B cell (primary cell): ENCODE results near the gene PCDH9. TPM values are rescaled to one million over a fixed set of nuclear protein-coding genes. Genes with fewer than 3 reads are reported as not detected.

Experiments
- ATAC-seq: fragments of 200-7000 bp; cut with Tn5 transposase; one replicate; pipeline ENCODE4 v1.10.0; 2021; ENCODE audit warnings: low read depth, mild to moderate bottlenecking, moderate number of reproducible peaks, moderate library complexity
- CTCF ChIA-PET: fragments of 350-600 bp; sonication (Branson Sonifier 250); formaldehyde crosslinking; loops from one replicate; lab custom pipeline; 2021; ENCODE audit warnings: antibody characterized with exemption, inconsistent platforms; lab: Charles Lee
- POLR2A ChIA-PET: fragments of 350-600 bp; sonication (Branson Sonifier 250); formaldehyde crosslinking; loops from one replicate; lab custom pipeline; 2021; ENCODE audit warnings: antibody characterized with exemption; lab: Charles Lee
- DNase-seq: peaks from one replicate; pipeline ENCODE4 v3.0.0; 2013
- H2AFZ ChIP-seq: 2 replicates; pipeline ENCODE4 v1.6.1; 2012; ENCODE audit warnings: mild to moderate bottlenecking, low read depth, low read length; ENCODE audit not compliant: insufficient read depth, poor library complexity, severe bottlenecking
- H3K27ac ChIP-seq, 2 donors: 1 replicate in 1 of 2; 2 replicates in 1 of 2; pipeline ENCODE4 v1.5.1; 2012 to 2013; ENCODE audit warnings: low read length in 2 of 2, mild to moderate bottlenecking in 2 of 2, moderate library complexity in 1 of 2
- H3K27me3 ChIP-seq, 4 experiments: fragments of 200-600 bp in 1 of 4; sonication (generic) in 1 of 4; replicated peaks in 1 of 4; 1 replicate in 2 of 4; 2 replicates in 2 of 4; pipeline versions ENCODE4 v1.6.1 to v1.7.0; 2013 to 2016; ENCODE audit warnings: low read length in 3 of 4, mild to moderate bottlenecking in 2 of 4, mixed read lengths in 1 of 4, moderate library complexity in 1 of 4; ENCODE audit not compliant: insufficient read depth in 4 of 4, control insufficient read depth in 3 of 4; ENCODE audit errors: control extremely low read depth in 1 of 4
- H3K36me3 ChIP-seq, 2 experiments: replicated peaks in 1 of 2; 1 replicate in 1 of 2; 2 replicates in 1 of 2; pipeline versions ENCODE4 v1.6.1 to v1.7.1; 2013; ENCODE audit warnings: low read length in 1 of 2; ENCODE audit not compliant: insufficient read depth in 2 of 2, control insufficient read depth in 1 of 2; ENCODE audit errors: control extremely low read depth in 1 of 2, extremely low read depth in 1 of 2
- H3K4me1 ChIP-seq, 2 donors: fragments of 200-600 bp in 1 of 2; sonication (generic) in 1 of 2; 1 replicate in 1 of 2; 2 replicates in 1 of 2; pipeline versions ENCODE4 v1.5.1 to v1.6.1; 2013 to 2017; ENCODE audit warnings: low read length in 2 of 2; ENCODE audit not compliant: control insufficient read depth in 2 of 2, insufficient read depth in 2 of 2
- H3K4me2 ChIP-seq: replicated peaks from 2 replicates; pipeline ENCODE3; 2012; ENCODE audit warnings: mild to moderate bottlenecking, low read depth, low read length; ENCODE audit not compliant: poor library complexity, severe bottlenecking
- H3K4me3 ChIP-seq, 5 experiments: fragments of 200-600 bp in 1 of 5; sonication (generic) in 1 of 5; 1 replicate in 3 of 5; 2 replicates in 2 of 5; pipeline versions ENCODE4 v1.5.1 to v1.7.0; 2011 to 2016; ENCODE audit warnings: low read length in 4 of 5, mild to moderate bottlenecking in 4 of 5, low read depth in 2 of 5, control low read depth in 1 of 5, moderate library complexity in 1 of 5; ENCODE audit not compliant: insufficient read depth in 1 of 5; ENCODE audit errors: control extremely low read depth in 1 of 5, extremely low read depth in 1 of 5
- H3K79me2 ChIP-seq: fragments of 200-600 bp; sonication (generic); one replicate; pipeline ENCODE4 v1.6.0; 2016; ENCODE audit warnings: low read length; ENCODE audit not compliant: control insufficient read depth, insufficient read depth
- H3K9ac ChIP-seq: fragments of 200-600 bp; sonication (generic); 2 replicates; pipeline ENCODE4 v1.6.1; 2017; ENCODE audit warnings: mild to moderate bottlenecking, low read length, moderate library complexity
- H3K9me3 ChIP-seq, 3 donors: one replicate each; pipeline versions ENCODE4 v1.6.1 to v1.7.1; 2013; ENCODE audit warnings: low read length in 2 of 3; ENCODE audit not compliant: control insufficient read depth in 2 of 3, insufficient read depth in 1 of 3; ENCODE audit errors: control extremely low read depth in 1 of 3
- H4K20me1 ChIP-seq: 2 replicates; pipeline ENCODE4 v1.6.0; 2012; ENCODE audit warnings: mild to moderate bottlenecking, low read length; ENCODE audit not compliant: insufficient read depth, control insufficient read depth, poor library complexity, severe bottlenecking
- H3K27ac Mint-ChIP-seq: one replicate; pipeline ENCODE4 v1.8.0; 2021; ENCODE audit warnings: mixed read lengths
- H3K27me3 Mint-ChIP-seq: one replicate; pipeline ENCODE4 v1.8.0; 2021; ENCODE audit warnings: mixed read lengths
- H3K4me1 Mint-ChIP-seq: one replicate; pipeline ENCODE4 v1.8.0; 2021; ENCODE audit warnings: mixed read lengths
- H3K4me3 Mint-ChIP-seq: one replicate; pipeline ENCODE4 v1.8.0; 2021; ENCODE audit warnings: mixed read lengths
- H3K9me3 Mint-ChIP-seq: one replicate; pipeline ENCODE4 v1.8.0; 2022; ENCODE audit warnings: mixed read lengths; ENCODE audit not compliant: insufficient read depth
- CTCF ChIP-seq: fragments of 200-600 bp; IDR thresholded peaks from one replicate; pipeline ENCODE4 v1.8.0; 2022; ENCODE audit warnings: antibody characterized with exemption, mild to moderate bottlenecking
- EZH2 ChIP-seq: IDR thresholded peaks from 2 replicates; pipeline ENCODE4 v1.6.1; 2012; ENCODE audit warnings: borderline replicate concordance, low read depth, mild to moderate bottlenecking, moderate library complexity, low read length; ENCODE audit not compliant: insufficient read depth, poor library complexity, severe bottlenecking
- WGBS: methylation state at CpG from one replicate; pipeline ENCODE4 v1.1.5; 2013; ENCODE audit warnings: missing lambda C conversion rate; ENCODE audit not compliant: insufficient coverage; 5-methylcytosine and 5-hydroxymethylcytosine counted together
- intact Hi-C: fragments of 100-400 bp; cut with micrococcal nuclease; formaldehyde crosslinking; loops from one replicate; pipeline ENCODE4 v1.10.0; 2022
- polyA plus RNA-seq: library from polyadenylated mRNA; depleted of rRNA; stranded (reverse); fragments of >200 nt; gene quantifications from 2 replicates; pipeline ENCODE4 v1.2.3, GENCODE V29; 2012
- total RNA-seq, 2 donors: library from RNA; stranded (reverse); fragments of 120-200 nt in 1 of 2; gene quantifications; 1 replicate in 1 of 2; 2 replicates in 1 of 2; pipeline versions ENCODE4 v1.2.3 to v1.2.4, GENCODE V29; 2013 to 2022

PCDH9 gene
- total and polyA plus RNA-seq, 2 donors (not counting 1 experiment from before 2014, with no cell fraction given): 13.1 to 21.8 TPM

- Mint-ChIP-seq H3K27ac (no peak overlapping the region), H3K27me3 (no peaks in the 10 kb centered on the region), H3K4me1 (no peaks in the 10 kb centered on the region), H3K4me3 (no peak overlapping the region), H3K9me3 (no peaks in the 10 kb centered on the region)
- Histone ChIP-seq H3K27me3 (no peaks in the 10 kb centered on the region), H3K36me3 (no peaks in the 10 kb centered on the region), H4K20me1 (no peaks in the 10 kb centered on the region), H3K4me2 (no peak overlapping the region), H3K4me3 (no peak overlapping the region), H3K4me1 (no peaks in the 10 kb centered on the region), H3K9ac (no peak overlapping the region), H3K79me2 (no peaks in the 10 kb centered on the region), H3K27ac (no peak overlapping the region), H2AFZ (no peak overlapping the region), H3K9me3 (no peaks in the 10 kb centered on the region)
- no peak for TF ChIP-seq EZH2
- no peak for TF ChIP-seq CTCF
- WGBS: no CpG with 5 or more reads among the region's 3 CpGs
- ATAC-seq (no peak), DNase-seq (no peak)
- POLR2A ChIA-PET: no interaction called here
- intact Hi-C loops: no loop called here
- CTCF ChIA-PET: no interaction called here
Measured at GRCh38 chr13:66378894-66379293, 851.2 kb downstream of the PCDH9 start.

- ChIA-PET POLR2A (no interaction called here), CTCF (no interaction called here)
- Mint-ChIP-seq H3K4me1 (no peaks in the 10 kb centered on the region), H3K4me3 (no peak overlapping the region), H3K27ac (no peak overlapping the region), H3K9me3 (no peaks in the 10 kb centered on the region), H3K27me3 (no peaks in the 10 kb centered on the region)
- H2AFZ ChIP-seq: no peak overlapping the region
- intact Hi-C loops: no loop called here
- H4K20me1 ChIP-seq: no peaks in the 10 kb centered on the region
- DNase-seq: no peak
- no peak overlapping the region for H3K4me2 ChIP-seq
- no peak for TF ChIP-seq EZH2
- no peak for TF ChIP-seq CTCF
- no peaks in the 10 kb centered on the region for H3K27me3 ChIP-seq
- no peak for ATAC-seq
- no peaks in the 10 kb centered on the region for H3K79me2 ChIP-seq
- no peak overlapping the region for H3K9ac ChIP-seq
- no peak overlapping the region for H3K4me3 ChIP-seq
- no peaks in the 10 kb centered on the region for H3K9me3 ChIP-seq
- no peaks in the 10 kb centered on the region for H3K36me3 ChIP-seq
- H3K4me1 ChIP-seq: no peaks in the 10 kb centered on the region
- no CpG with 5 or more reads among the region's 2 CpGs for WGBS
- no peak overlapping the region for H3K27ac ChIP-seq
Measured at GRCh38 chr13:66377569-66377968, 852.6 kb downstream of the PCDH9 start.
